GM12875 (cell line): ENCODE results near the gene CD7.

Source experiments
- H3K4me3 ChIP-seq: one replicate; pipeline ENCODE4 v1.5.1; 2011; ENCODE audit warnings: low read depth, low read length, control low read depth
- CTCF ChIP-seq: IDR thresholded peaks from 2 replicates; pipeline ENCODE4 v1.5.1; 2011; ENCODE audit warnings: low read depth, mild to moderate bottlenecking, control low read depth, inconsistent platforms, low read length, moderate library complexity, borderline replicate concordance; ENCODE audit not compliant: insufficient read depth

Gene CD7

GRCh38 chr17:82323514-82324234 lies 6.3 kb upstream of the CD7 start:
- TF ChIP-seq CTCF = no peak
- H3K4me3 ChIP-seq = no peak overlapping the region

GRCh38 chr17:82322526-82323453 lies 5.4 kb upstream of the CD7 start:
- TF ChIP-seq CTCF = no peak
- no peak overlapping the region for H3K4me3 ChIP-seq

GRCh38 chr17:82321947-82322466 lies 4.6 kb upstream of the CD7 start:
- H3K4me3 ChIP-seq = no peak overlapping the region
- no peak for TF ChIP-seq CTCF

GRCh38 chr17:82320956-82321927 lies 3.8 kb upstream of the CD7 start:
- TF ChIP-seq CTCF = peak; percentile 84
- no peak overlapping the region for H3K4me3 ChIP-seq

- no peak for TF ChIP-seq CTCF
- H3K4me3 ChIP-seq = no peak overlapping the region
Measured at GRCh38 chr17:82320140-82320840, 2.9 kb upstream of the CD7 start.

GRCh38 chr17:82319619-82320062 lies 2.2 kb upstream of the CD7 start:
- H3K4me3 ChIP-seq = no peak overlapping the region
- TF ChIP-seq CTCF = no peak
